K562 (cell line): ENCODE data around the gene SCMH1. TPM values are rescaled to one million over a fixed set of nuclear protein-coding genes. Genes with fewer than 3 reads are reported as not detected.

ENCODE experiments used
- ATAC-seq: fragments of 200-7000 bp; cut with Tn5 transposase; 3 replicates; pipeline ENCODE4 v1.9.1; 2020; ENCODE audit warnings: moderate library complexity
- BruUV-seq: library from RNA; stranded (reverse); fragments of 400-500 nt; replicated peaks from 2 replicates; lab custom pipeline; 2021; lab: Mats Ljungman, UMichigan
- CTCF ChIA-PET: fragments of 300-600 bp; formaldehyde crosslinking; extraction: SDS; loops from one replicate; lab custom pipeline; 2021; ENCODE audit warnings: low intra/inter-chr PET ratio; lab: Yijun Ruan, JAX
- POLR2A ChIA-PET: fragments of 300-600, 350-650 bp; sonication (Branson Sonifier 250); formaldehyde crosslinking; extraction: SDS; loops from one replicate; lab custom pipeline; 2021; ENCODE audit warnings: antibody characterized with exemption, inconsistent platforms; lab: Yijun Ruan, JAX
- DNase-seq, 4 experiments: peaks; one replicate each; pipeline versions ENCODE4 v3.0.0 to v3.0.0-alpha.2; 2011 to 2018; ENCODE audit warnings: low spot score in 3 of 4, mixed read lengths in 3 of 4; ENCODE audit errors: extremely low read depth in 1 of 4
- FAIRE-seq: peaks from 2 replicates; lab custom pipeline; 2011; peaks lifted over from hg19 to GRCh38; lab: Jason Lieb, UNC
- H2AFZ ChIP-seq: 2 replicates; pipeline ENCODE4 v1.6.0; 2011; ENCODE audit warnings: low read depth, low read length, control low read depth, inconsistent platforms
- H3K27ac ChIP-seq: fragments of 200-600 bp; 3 replicates; pipeline ENCODE4 v1.8.0; 2011; ENCODE audit warnings: low read depth, mild to moderate bottlenecking, control low read depth, inconsistent platforms, low read length, moderate library complexity, mixed read lengths; ENCODE audit errors: extremely low read depth
- H3K27me3 ChIP-seq, 2 experiments: fragments of 300-600 bp in 1 of 2; 2 replicates in 1 of 2; 3 replicates in 1 of 2; pipeline versions ENCODE4 v1.6.0 to v1.8.0; 2011; ENCODE audit warnings: inconsistent platforms in 2 of 2, low read length in 2 of 2, mild to moderate bottlenecking in 1 of 2, mixed read lengths in 1 of 2, moderate library complexity in 1 of 2; ENCODE audit not compliant: control insufficient read depth in 2 of 2, insufficient read depth in 2 of 2
- H3K36me3 ChIP-seq: fragments of 300-600 bp; 3 replicates; pipeline ENCODE4 v1.8.0; 2011; ENCODE audit warnings: mild to moderate bottlenecking, low read length, inconsistent platforms; ENCODE audit not compliant: control insufficient read depth, insufficient read depth
- H3K4me1 ChIP-seq, 2 experiments: fragments of 200-600 bp in 1 of 2; replicated peaks in 1 of 2; 2 replicates in 1 of 2; 3 replicates in 1 of 2; pipeline versions ENCODE4 v1.5.1 to v1.8.0; 2011; ENCODE audit warnings: inconsistent platforms in 2 of 2, low read length in 2 of 2, mild to moderate bottlenecking in 1 of 2, mixed read lengths in 1 of 2, moderate library complexity in 1 of 2; ENCODE audit not compliant: control insufficient read depth in 2 of 2, insufficient read depth in 2 of 2
- H3K4me2 ChIP-seq: 2 replicates; pipeline ENCODE4 v1.6.1; 2011; ENCODE audit warnings: low read length, control low read depth, inconsistent platforms, mixed read lengths; ENCODE audit not compliant: insufficient read depth
- H3K4me3 ChIP-seq: fragments of 200-600 bp; sonication (generic), shearing (Covaris generic); 2 replicates; pipeline ENCODE4 v1.5.1; 2016; ENCODE audit warnings: control low read depth, inconsistent platforms
- H3K79me2 ChIP-seq: fragments of 200-600 bp; 3 replicates; pipeline ENCODE4 v1.8.0; 2011; ENCODE audit warnings: low read length, inconsistent platforms; ENCODE audit not compliant: control insufficient read depth, insufficient read depth
- H3K9ac ChIP-seq, 2 experiments: 2 replicates each; pipeline versions ENCODE4 v1.6.0 to v1.6.1; 2011; ENCODE audit warnings: low read depth in 2 of 2, low read length in 2 of 2, control low read depth in 1 of 2, inconsistent platforms in 1 of 2, mild to moderate bottlenecking in 1 of 2, mixed read lengths in 1 of 2; ENCODE audit not compliant: insufficient read depth in 1 of 2
- H3K9me1 ChIP-seq: one replicate; pipeline ENCODE4 v1.6.0; 2011; ENCODE audit warnings: inconsistent platforms, mild to moderate bottlenecking, low read length, moderate library complexity; ENCODE audit not compliant: control insufficient read depth, insufficient read depth
- H3K9me3 ChIP-seq: replicated peaks from 2 replicates; pipeline ENCODE4 v1.5.1; 2011; ENCODE audit warnings: low read depth, low read length, inconsistent platforms; ENCODE audit not compliant: control insufficient read depth, insufficient read depth
- H4K20me1 ChIP-seq: replicated peaks from 2 replicates; pipeline ENCODE4 v1.6.1; 2011; ENCODE audit warnings: low read length, inconsistent platforms, mixed read lengths; ENCODE audit not compliant: control insufficient read depth, insufficient read depth
- RAD21 ChIP-seq, 2 experiments: fragments of 250-450 bp in 1 of 2; fragments of 450-650 bp in 1 of 2; sonication (Bioruptor Pico) in 1 of 2; formaldehyde crosslinking in 1 of 2; IDR thresholded peaks in 1 of 2; conservative IDR thresholded peaks in 1 of 2; 2 replicates each; pipeline versions ENCODE4 v1.4.0 to v1.8.0; 2020 to 2022; ENCODE audit warnings: mild to moderate bottlenecking in 2 of 2, moderate library complexity in 1 of 2
- ZFP30 ChIP-seq: fragments of 250-450 bp; sonication (Bioruptor Pico); IDR thresholded peaks from 2 replicates; pipeline ENCODE4 v1.8.0; 2022; ENCODE audit warnings: moderate library complexity, mild to moderate bottlenecking, inconsistent platforms, borderline replicate concordance
- WGBS: fragments of 100-300 bp; shearing (Covaris generic); methylation state at CpG from one replicate; pipeline ENCODE4 v1.1.6; 2016; ENCODE audit warnings: low coverage, mixed read lengths; ENCODE audit not compliant: insufficient coverage; ENCODE audit errors: missing lambda C conversion rate; 5-methylcytosine and 5-hydroxymethylcytosine counted together
- in situ Hi-C: fragments of 300-500 bp; cut with MboI; formaldehyde crosslinking; loops from 4 replicates; pipeline ENCODE4 v1.15.0; 2018; ENCODE audit warnings: inconsistent platforms, mixed read lengths
- intact Hi-C: fragments of 100-400 bp; cut with micrococcal nuclease; formaldehyde crosslinking; loops from 2 replicates; pipeline ENCODE4 v1.14.2; 2022
- polyA plus RNA-seq, 8 experiments: library from polyadenylated mRNA; depleted of rRNA in 4 of 8; stranded (reverse) in 5 of 8; unstranded in 3 of 8; fragments of >200 nt; fragmentation: Nextera tagmentation in 2 of 8; fragmentation: Illumina TruSeq in 1 of 8; extraction: Ambion mirVana in 2 of 8; extraction: Trizol in 1 of 8; gene quantifications; 2 replicates each; pipeline versions ENCODE4 v1.2.1 to v1.2.3, GENCODE V29; 2011 to 2014; ENCODE audit warnings: inconsistent platforms in 1 of 8, missing spikeins in 1 of 8
- total RNA-seq, 7 experiments: library from RNA; depleted of rRNA in 6 of 7; stranded (reverse); fragments of >200 nt in 6 of 7; fragmentation: Illumina TruSeq in 2 of 7; extraction: Trizol in 2 of 7; gene quantifications; 2 replicates each; pipeline versions ENCODE4 v1.2.1 to v1.2.3, GENCODE V29; 2011 to 2021; ENCODE audit warnings: low replicate concordance in 1 of 7
- TF ChIP-seq, protein P1 (sequence below), 2 experiments: fragments of 450-650 bp; formaldehyde crosslinking in 1 of 2; IDR thresholded peaks; 2 replicates each; pipeline versions ENCODE4 v1.4.0 to v1.6.1; 2014 to 2020; ENCODE audit warnings: mild to moderate bottlenecking in 2 of 2, borderline replicate concordance in 1 of 2, low read depth in 1 of 2
- TF ChIP-seq, protein P2 (sequence below): fragments of 250-450 bp; sonication (Bioruptor Pico); IDR thresholded peaks from 2 replicates; pipeline ENCODE4 v1.5.0; 2020; ENCODE audit warnings: mild to moderate bottlenecking, borderline replicate concordance
- TF ChIP-seq, protein P3 (sequence below), 3 experiments: IDR thresholded peaks in 2 of 3; conservative IDR thresholded peaks in 1 of 3; 2 replicates each; pipeline ENCODE4 v1.5.1; 2011 to 2012; ENCODE audit warnings: low read length in 3 of 3, mild to moderate bottlenecking in 3 of 3, control low read depth in 2 of 3, improper control_type of control experiment in 1 of 3, inconsistent platforms in 1 of 3, low read depth in 1 of 3, mixed read lengths in 1 of 3, moderate library complexity in 1 of 3; ENCODE audit not compliant: insufficient read depth in 2 of 3

SCMH1 gene
- total and polyA plus RNA-seq, 9 of the 15 experiments (the other 6 are each of a cell fraction or from before 2014, with no cell fraction given), result 8.5 to 37.0 (median 26.8) TPM

DNA sequence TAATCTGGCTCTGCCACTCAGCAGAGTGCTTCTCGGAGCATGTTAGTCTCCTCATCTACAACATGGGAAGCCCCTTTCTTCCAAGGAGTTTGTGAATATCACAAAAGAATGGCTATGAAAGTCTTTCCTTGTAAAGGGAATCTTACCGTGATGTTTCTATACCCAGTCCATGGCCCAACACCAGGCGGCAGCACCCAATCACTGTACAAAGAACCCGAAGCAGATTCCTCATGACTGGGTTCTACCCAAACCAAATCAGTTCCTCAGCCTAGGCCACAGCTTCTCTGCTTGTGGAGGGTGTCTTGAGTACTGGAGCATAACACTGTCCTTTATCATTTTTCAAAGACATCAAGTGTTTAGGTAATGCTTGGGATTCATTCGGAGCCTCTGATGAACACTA lies 204.0 kb downstream of the SCMH1 start:
- in situ Hi-C loops (no loop called here), intact Hi-C loops (loop anchor here (5.0 to 10.0 kb wide), 2 partner anchors 84 to 387 kb away; no protein-coding TSS in a partner anchor)
- Histone ChIP-seq H3K36me3 (peaks cover 59% of the 10 kb centered on the region), H3K4me1 (peaks cover 2 to 3% of the 10 kb centered on the region in 2 experiments; a peak in 2 of 5 replicates), H3K27me3 (no peaks in the 10 kb centered on the region), H3K9ac (no peak overlapping the region), H3K9me1 (no peaks in the 10 kb centered on the region), H3K27ac (no peak overlapping the region), H3K4me3 (no peak overlapping the region), H3K4me2 (no peak overlapping the region), H3K9me3 (no peaks in the 10 kb centered on the region), H2AFZ (no peak overlapping the region), H3K79me2 (no peaks in the 10 kb centered on the region), H4K20me1 (no peaks in the 10 kb centered on the region)
- peak in 1 of 2 experiments; percentile 65; a peak in 3 of 4 replicates for TF ChIP-seq RAD21 (CRISPR knock-in tag; conservative IDR thresholded peaks at IDR 0.05 in 1 of 2, IDR thresholded peaks at IDR 0.05 in 1 of 2)
- TF ChIP-seq, protein P1, sequence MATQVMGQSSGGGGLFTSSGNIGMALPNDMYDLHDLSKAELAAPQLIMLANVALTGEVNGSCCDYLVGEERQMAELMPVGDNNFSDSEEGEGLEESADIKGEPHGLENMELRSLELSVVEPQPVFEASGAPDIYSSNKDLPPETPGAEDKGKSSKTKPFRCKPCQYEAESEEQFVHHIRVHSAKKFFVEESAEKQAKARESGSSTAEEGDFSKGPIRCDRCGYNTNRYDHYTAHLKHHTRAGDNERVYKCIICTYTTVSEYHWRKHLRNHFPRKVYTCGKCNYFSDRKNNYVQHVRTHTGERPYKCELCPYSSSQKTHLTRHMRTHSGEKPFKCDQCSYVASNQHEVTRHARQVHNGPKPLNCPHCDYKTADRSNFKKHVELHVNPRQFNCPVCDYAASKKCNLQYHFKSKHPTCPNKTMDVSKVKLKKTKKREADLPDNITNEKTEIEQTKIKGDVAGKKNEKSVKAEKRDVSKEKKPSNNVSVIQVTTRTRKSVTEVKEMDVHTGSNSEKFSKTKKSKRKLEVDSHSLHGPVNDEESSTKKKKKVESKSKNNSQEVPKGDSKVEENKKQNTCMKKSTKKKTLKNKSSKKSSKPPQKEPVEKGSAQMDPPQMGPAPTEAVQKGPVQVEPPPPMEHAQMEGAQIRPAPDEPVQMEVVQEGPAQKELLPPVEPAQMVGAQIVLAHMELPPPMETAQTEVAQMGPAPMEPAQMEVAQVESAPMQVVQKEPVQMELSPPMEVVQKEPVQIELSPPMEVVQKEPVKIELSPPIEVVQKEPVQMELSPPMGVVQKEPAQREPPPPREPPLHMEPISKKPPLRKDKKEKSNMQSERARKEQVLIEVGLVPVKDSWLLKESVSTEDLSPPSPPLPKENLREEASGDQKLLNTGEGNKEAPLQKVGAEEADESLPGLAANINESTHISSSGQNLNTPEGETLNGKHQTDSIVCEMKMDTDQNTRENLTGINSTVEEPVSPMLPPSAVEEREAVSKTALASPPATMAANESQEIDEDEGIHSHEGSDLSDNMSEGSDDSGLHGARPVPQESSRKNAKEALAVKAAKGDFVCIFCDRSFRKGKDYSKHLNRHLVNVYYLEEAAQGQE (IDR thresholded peaks at IDR 0.05; ENCODE audit: borderline replicate concordance), result peak; percentile 20; the same call in 1 of the 2 replicates
- TF ChIP-seq, protein P1 (CRISPR knock-in tag; IDR thresholded peaks at IDR 0.05; ENCODE audit: low read depth), result no peak
- TF ChIP-seq ZFP30 (CRISPR knock-in tag), result no peak
- TF ChIP-seq, protein P2, sequence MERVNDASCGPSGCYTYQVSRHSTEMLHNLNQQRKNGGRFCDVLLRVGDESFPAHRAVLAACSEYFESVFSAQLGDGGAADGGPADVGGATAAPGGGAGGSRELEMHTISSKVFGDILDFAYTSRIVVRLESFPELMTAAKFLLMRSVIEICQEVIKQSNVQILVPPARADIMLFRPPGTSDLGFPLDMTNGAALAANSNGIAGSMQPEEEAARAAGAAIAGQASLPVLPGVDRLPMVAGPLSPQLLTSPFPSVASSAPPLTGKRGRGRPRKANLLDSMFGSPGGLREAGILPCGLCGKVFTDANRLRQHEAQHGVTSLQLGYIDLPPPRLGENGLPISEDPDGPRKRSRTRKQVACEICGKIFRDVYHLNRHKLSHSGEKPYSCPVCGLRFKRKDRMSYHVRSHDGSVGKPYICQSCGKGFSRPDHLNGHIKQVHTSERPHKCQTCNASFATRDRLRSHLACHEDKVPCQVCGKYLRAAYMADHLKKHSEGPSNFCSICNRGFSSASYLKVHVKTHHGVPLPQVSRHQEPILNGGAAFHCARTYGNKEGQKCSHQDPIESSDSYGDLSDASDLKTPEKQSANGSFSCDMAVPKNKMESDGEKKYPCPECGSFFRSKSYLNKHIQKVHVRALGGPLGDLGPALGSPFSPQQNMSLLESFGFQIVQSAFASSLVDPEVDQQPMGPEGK (CRISPR knock-in tag), result no peak
- TF ChIP-seq, protein P3, sequence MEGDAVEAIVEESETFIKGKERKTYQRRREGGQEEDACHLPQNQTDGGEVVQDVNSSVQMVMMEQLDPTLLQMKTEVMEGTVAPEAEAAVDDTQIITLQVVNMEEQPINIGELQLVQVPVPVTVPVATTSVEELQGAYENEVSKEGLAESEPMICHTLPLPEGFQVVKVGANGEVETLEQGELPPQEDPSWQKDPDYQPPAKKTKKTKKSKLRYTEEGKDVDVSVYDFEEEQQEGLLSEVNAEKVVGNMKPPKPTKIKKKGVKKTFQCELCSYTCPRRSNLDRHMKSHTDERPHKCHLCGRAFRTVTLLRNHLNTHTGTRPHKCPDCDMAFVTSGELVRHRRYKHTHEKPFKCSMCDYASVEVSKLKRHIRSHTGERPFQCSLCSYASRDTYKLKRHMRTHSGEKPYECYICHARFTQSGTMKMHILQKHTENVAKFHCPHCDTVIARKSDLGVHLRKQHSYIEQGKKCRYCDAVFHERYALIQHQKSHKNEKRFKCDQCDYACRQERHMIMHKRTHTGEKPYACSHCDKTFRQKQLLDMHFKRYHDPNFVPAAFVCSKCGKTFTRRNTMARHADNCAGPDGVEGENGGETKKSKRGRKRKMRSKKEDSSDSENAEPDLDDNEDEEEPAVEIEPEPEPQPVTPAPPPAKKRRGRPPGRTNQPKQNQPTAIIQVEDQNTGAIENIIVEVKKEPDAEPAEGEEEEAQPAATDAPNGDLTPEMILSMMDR (IDR thresholded peaks at IDR 0.05 in 2 of 3, conservative IDR thresholded peaks at IDR 0.05 in 1 of 3; ENCODE audit: insufficient read depth in 2 of 3, low read depth in 1 of 3, low read length in 3 of 3), result peak in 2 of 3 experiments; percentile 44 to 50; a peak in 4 of 6 replicates
- POLR2A ChIA-PET, result interaction anchor here (0.6 to 2.1 kb wide), 6 partner anchors 9 to 445 kb away, joined by 3 to 6 read pairs (median 4); no protein-coding TSS in a partner anchor
- FAIRE-seq, result no peak
- no TSS peak for BruUV-seq
- 77% methylated on average over 5 of the region's 5 CpGs for WGBS
- DNase-seq, result no peak
- CTCF ChIA-PET, result interaction anchor here (0.7 to 1.1 kb wide), 4 partner anchors 379 to 471 kb away, joined by 3 read pairs; no protein-coding TSS in a partner anchor
- 0 out of 3 replicates have a peak, but pooled peaks have one; percentile 15 for ATAC-seq
